Hematopoietic multipotent progenitor cell treated with erythropoietin and hydrocortisone succinate and interleukin-3 and kit ligand, for 17 days (in vitro differentiated cells): Measurements from ENCODE around the gene ARTN.

Experiments
- DNase-seq: peaks from one replicate; pipeline ENCODE4 v3.0.0-alpha.2; 2015; ENCODE audit warnings: low spot score

ARTN gene

DNA sequence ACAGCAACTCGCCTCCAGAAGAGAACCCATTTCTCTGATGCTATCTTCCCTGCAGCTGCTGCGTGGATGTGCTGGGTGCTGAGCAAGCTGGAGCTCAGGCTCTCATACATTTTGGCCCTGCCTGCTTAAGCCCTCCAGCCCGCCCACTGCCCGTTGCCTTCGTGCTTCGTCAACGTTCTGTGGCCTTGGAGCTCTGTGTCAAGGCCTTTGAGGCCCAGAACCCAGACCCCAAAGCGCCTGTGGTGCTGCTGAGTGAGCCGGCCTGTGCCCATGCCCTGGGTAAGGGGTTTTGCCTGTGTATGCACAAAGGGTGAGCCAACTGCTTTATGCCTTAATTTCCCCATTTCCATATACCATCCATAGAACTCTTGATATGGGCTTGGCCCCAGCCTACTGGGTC lies 37.3 kb downstream of the ARTN start:
- no peak for DNase-seq

DNA sequence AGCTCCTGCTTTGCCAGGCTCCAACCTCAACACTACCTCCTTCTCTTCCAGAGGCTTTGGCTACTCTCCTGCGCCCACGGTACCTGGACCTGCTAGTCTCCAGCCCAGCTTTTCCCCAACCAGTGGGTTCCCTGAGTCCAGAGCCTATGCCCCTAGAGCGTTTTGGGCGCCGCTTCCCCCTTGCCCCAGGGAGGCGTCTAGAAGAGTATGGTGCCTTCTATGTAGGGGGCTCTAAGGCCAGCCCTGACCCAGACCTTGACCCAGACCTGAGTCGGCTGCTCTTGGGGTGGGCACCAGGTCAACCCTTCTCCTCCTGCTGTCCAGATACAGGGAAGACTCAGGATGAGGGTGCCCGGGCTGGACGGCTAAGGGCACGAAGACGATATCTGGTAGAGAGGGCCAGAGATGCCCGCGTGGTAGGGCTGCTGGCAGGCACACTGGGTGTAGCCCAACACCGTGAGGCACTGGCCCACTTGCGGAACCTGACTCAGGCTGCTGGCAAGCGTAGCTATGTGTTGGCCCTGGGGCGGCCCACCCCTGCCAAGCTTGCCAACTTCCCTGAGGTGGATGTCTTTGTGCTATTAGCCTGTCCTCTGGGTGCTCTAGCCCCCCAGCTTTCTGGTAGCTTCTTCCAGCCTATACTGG lies 37.9 kb downstream of the ARTN start:
- DNase-seq = no peak

DNA sequence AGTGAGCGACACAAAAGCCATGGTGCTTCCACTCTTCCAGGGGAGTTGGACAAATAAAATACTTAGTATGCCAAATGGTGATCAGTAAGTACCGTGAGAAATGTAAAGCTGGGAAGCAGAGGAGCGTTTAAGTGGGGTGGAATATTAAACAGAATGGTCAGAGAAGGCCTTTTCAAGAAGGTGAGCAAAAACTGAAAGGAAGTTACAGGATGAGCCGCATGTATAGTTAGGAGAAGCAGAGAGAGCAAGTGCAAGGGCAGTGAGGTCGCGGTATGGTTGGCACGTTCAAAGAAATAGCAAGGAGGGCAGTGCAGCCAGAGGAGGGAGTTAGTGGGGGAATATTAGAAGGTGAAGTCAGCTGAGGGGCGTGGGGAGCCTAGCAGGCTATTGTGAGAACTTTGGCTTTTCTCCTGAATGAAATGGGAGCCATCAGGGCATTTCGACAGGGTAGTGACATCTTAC lies 40.4 kb downstream of the ARTN start:
- no peak for DNase-seq

DNA sequence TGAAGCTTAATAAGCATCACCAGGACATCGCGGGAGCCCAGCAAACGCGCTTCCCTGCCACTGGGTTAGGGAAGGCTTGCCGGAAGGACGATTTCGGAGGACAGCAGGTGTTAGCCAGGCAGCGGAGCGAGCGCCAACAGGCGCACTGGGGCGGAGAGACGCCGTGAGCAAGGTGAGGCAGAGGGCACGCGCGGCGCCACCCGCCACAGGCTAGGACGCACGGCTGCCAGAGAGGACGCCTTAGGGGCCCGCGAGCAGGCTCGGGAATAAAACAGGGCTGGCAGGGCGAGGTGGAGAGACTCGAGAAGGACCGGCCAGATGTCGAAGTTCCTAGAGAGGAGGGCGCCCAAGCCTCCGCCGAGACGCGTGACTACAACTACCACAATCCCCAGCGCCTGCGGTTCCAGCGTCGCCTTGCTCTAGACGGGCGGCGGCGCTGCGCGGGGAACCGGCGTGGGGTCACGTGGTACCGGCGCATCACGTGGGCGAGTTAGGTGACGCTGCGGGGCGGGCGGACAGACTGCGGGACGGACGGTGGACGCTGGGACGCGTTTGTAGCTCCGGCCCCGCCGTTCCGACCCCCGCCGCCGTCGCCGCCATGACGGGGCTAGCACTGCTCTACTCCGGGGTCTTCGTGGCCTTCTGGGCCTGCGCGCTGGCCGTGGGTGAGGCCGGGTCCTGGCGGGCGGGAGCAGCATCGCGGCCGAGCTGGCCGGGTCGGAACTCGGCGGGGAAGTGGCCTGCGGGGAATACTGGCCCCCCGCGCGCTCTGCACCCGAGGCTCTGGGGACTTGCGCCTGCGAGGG lies 41.0 kb downstream of the ARTN start, which contains the start of gene ATP6V0B:
TSS of gene ATP6V0B (plus strand) at position 518 of the 806 bp plus-strand sequence. CDS start at position 599, 81 bp downstream.
- peak; percentile 96 for DNase-seq

DNA sequence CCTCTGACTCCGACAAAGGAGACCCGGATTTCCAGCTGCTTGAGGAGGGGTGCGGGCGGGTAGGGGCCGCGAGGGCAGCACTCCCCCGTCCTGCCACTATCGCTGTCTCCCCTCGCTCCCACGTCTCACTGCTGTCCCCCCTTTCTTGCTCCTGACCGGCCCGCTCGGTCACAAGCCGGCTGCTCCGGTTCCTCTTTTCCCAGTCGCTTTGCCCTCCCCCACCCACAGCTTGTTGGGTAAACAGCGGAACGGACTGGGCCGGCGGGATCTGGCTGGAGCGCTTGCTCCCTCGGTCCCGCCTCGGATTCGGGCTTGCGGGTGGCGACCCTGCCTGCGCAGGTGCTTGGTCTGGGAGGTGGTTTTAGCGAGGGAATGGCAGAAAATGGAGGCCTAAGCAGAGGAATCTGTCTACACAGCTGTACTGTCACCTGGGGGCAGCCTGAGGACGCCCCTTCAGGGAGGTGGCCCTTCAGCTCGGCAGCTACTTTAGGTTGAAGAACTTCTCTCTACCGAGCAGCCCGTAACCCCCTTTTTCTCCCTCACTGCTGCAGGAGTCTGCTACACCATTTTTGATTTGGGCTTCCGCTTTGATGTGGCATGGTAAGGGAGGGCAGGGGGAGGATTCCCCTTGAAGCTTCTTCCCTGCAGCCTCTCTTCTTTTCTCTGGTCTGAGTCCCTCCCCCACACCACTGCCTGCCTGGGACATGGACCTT lies 41.8 kb downstream of the ARTN start:
- peak; percentile 44 for DNase-seq

DNA sequence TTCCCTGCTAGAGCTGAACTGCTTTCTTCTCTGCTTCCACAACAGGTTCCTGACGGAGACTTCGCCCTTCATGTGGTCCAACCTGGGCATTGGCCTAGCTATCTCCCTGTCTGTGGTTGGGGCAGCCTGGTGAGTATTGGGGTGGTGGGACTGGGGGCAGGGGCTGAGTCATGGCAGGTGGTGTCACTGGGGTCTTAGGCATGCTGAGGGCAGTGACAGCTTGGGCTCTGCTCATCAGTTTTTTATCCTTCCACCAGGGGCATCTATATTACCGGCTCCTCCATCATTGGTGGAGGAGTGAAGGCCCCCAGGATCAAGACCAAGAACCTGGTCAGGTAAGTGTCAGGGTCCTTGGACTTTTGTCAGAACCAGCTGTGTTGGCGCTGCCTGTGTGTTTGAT lies 42.4 kb downstream of the ARTN start:
- DNase-seq = no peak

DNA sequence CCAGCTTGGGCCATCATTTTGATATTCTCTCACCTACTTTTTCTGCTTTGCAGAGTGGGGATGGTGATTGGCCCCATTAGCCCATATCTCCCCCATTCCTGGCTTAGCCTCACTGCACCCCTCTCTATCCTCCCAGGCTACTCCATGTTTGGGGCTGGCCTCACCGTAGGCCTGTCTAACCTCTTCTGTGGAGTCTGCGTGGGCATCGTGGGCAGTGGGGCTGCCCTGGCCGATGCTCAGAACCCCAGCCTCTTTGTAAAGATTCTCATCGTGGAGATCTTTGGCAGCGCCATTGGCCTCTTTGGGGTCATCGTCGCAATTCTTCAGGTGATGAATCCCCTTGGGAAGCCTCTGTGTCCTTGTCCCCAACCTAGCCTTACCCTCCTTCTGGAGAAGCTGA lies 43.3 kb downstream of the ARTN start:
- no peak for DNase-seq

DNA sequence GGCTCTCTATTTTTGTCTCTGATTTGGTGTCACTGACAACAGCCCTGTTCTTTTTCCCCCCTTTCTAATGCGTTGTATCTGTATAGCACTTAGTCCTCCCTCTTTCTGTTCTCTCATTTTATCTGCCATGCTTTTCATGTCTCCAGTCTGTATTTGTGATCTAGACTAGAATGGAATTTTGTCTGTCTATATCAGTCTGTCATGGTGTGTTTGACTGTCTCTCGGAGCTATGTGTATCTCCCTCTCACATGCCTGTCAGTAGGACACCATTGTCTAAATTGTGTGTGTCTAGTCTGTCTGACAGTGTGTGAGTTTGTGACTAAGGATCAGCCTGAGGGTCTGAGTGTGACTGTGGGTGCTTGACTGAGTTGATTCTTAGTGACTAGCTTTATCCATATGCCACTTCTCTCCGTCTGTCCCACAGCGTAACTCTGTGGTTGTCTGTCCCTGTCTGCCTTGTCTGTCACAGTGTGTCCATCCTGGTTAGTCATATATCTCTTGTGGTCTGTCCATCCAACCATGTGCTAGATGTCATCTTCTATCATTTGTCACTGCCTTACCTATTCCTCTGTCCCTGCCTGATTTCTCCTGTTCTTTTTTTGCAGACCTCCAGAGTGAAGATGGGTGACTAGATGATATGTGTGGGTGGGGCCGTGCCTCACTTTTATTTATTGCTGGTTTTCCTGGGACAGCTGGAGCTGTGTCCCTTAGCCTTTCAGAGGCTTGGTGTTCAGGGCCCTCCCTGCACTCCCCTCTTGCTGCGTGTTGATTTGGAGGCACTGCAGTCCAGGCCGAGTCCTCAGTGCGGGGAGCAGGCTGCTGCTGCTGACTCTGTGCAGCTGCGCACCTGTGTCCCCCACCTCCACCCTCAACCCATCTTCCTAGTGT lies 44.0 kb downstream of the ARTN start:
- DNase-seq = no peak

DNA sequence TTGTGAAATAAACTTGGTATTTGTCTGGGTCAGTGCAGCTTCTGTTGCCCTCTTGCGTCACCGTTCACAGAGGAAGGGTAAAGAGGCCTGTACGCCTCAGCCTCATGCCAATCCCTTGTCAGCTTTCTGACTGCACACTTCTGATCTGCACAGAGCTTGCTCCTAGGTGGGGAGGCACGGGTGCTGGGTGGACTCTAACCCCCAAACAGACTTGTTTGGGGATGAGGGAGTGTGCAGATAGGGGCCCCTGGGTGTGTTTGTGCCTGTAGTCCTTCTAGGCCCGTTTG lies 44.6 kb downstream of the ARTN start:
- no peak for DNase-seq

DNA sequence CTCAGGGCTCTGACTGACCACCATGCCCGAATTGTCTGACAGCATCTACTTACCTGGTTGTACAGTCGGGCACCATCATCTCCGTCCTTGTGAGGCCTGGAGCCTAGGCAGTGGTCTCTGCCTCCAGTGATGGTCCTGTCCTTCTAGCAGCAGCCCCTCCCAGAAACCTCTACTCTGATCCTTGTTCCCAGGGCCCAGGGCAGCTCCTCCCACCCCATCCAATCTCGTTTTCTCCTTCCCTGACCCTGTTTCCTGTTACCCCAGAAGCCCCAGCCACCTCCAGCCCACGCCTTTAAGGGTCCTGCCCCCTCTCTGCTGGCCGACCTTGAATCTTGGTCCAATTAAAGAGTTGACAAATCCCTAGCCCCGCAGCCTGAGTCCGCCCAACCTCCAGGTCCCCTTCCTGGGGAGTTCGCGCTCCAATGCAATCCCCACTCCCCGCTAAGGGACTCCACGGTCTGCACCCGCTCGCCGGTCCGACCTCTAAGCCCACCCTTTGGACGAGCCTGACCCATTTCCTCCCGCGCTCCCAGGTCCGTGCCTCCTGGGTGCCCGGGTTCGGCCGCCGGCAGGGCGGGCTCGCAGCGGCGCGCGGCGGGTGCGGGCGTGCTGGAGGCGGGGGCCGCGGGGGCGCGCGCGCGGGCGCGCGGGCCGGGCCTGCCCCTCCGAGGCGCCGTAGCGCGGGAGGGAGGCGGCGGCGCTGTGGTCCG lies 45.1 kb downstream of the ARTN start, which contains the start of gene B4GALT2:
TSS of gene B4GALT2 (plus strand) at position 660 of the 710 bp plus-strand sequence. CDS start 1,951 bp downstream, outside the sequence.
- DNase-seq = peak; percentile 29

DNA sequence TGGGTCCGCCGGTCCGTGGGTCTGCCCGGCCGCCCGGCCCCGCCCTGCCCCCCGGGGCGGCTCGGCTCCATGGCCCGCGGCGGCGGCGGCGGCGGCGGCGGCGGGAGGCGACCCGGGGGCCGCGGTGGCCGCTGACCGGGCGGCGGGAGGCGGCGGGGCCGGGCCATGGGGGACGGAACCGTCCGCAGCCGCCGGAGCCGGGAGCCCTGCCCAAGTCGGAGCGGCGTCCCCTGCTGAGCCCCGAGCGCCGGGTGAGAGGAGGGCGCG lies 45.6 kb downstream of the ARTN start:
- DNase-seq = no peak

DNA sequence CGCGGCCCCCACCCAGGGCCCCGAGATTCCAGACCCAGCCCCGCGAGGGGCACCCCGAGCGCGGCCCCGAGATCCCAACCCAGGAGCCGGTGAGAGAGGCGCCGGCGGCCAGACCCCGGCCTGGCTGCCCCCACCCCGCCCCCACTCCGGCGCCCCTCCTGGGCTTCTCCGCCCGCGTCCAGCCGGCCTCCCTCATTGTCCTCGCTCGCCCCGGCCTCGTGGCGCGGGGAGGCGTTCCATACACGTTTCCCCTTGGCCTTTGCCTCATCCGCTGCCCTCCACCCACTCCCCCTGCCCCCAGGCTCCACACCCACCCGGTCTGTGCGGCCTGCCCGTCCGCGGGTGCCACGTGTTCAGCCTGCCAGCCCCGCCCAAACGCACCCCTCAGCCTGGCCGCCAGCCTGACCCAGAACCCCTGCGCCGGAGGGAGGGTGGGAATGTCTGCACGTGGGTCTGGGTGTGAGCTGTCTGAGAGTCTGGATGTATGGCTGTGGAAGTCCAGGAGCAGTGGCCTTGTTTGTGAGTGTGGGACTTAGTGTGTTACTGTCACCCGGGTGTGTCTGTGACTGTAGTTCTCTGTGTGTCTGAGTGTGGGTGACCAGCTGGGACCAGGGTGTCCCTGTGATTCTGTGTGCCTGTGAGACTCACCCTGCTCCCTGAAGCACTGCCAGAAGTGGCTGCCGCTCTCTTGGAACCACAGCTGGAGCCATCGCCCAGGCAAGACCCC lies 46.1 kb downstream of the ARTN start:
- DNase-seq = peak; percentile 27

DNA sequence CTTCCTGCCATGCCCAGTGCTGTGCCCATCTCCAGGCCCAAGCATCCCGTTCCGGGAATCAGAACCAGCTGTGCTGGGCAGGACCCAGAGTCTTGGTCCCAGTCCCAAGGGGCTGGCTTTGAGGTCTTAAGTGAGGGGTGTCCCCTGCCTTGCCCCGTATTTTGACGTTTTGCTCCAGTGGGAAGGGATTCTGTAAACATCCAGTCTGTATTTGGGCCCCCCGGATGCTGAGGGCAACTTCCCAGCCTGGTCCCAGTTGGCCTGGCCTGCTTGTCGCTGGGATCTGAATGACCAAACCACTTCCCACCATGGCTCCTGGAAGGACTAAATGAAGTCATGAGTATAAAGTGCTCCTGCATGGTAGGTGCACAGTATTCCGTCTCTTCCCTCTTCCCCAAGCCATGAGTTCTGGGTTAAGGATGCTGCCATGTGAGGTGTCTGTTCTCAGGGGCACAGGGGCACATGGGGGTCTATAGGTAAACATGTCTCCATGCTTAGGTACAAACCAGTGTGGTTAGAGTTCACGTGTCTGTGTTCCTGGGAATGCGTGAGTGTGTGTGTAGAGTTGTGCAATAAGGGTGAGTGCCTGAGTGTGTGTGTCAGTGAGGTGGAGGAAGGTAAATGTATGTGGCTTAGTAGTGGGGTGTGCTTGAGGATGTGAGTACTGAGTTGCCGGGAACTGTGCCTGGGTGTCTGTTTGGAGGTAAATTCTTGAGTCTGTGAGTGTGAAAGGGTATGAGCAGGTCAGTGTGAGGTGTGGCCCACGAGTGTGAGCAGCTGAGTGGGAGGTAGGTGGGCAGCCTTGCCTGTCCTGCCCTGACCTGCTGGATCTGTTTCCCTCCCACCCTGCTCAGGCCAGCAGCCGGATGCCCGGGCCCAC lies 46.9 kb downstream of the ARTN start:
- DNase-seq = no peak

DNA sequence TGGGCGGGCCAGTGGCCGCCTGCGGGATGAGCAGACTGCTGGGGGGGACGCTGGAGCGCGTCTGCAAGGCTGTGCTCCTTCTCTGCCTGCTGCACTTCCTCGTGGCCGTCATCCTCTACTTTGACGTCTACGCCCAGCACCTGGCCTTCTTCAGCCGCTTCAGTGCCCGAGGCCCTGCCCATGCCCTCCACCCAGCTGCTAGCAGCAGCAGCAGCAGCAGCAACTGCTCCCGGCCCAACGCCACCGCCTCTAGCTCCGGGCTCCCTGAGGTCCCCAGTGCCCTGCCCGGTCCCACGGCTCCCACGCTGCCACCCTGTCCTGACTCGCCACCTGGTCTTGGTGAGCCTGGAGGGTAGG lies 47.5 kb downstream of the ARTN start:
- DNase-seq = no peak

DNA sequence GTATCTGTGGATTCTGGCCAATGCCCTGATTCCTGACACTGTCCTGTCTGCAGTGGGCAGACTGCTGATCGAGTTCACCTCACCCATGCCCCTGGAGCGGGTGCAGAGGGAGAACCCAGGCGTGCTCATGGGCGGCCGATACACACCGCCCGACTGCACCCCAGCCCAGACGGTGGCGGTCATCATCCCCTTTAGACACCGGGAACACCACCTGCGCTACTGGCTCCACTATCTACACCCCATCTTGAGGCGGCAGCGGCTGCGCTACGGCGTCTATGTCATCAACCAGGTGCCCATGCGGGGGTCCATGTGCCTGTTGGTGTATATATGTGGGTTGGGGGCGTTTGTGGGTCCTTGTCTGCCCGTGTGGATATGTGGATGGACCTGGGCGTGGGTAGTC lies 48.0 kb downstream of the ARTN start:
- no peak for DNase-seq

DNA sequence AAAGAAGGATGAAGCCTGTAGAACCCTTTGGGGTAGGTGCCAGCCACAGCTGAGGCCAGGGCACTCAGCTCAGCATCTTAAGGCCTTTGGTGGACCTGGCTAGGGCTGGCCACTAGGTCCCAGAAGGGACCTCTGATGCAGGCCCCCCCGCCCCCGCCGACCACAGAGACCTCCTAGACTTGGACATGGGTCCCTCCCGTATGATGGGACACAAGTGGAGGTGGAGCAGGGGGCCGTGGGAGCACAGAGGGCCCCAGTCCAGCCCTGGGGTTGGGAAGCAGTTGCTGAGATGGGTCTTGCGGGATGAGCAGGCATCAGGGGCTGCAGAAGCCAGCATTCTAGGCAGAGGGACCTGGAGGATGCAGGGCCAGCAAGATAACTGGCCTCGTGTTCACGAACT lies 48.6 kb downstream of the ARTN start:
- DNase-seq = no peak

DNA sequence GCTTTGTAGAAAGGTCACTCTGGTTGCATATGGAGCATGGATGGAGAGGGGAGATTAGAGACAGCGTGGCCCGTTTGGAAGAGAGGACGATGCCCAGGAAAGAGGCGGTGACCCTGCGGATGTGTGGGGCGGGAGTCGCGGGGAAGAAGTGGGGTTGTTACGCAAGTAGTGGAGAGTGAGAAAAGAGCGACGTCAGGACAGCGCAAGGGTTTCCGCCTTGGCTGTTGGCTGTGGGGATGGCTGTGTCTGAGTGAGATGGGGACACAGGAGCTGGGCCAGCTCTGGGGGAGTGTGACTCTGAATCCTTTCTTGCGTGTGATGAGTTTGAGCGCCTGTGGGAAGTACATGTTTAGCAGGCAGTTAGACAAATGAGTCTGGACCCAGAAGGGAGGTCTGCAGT lies 49.2 kb downstream of the ARTN start:
- DNase-seq = no peak

DNA sequence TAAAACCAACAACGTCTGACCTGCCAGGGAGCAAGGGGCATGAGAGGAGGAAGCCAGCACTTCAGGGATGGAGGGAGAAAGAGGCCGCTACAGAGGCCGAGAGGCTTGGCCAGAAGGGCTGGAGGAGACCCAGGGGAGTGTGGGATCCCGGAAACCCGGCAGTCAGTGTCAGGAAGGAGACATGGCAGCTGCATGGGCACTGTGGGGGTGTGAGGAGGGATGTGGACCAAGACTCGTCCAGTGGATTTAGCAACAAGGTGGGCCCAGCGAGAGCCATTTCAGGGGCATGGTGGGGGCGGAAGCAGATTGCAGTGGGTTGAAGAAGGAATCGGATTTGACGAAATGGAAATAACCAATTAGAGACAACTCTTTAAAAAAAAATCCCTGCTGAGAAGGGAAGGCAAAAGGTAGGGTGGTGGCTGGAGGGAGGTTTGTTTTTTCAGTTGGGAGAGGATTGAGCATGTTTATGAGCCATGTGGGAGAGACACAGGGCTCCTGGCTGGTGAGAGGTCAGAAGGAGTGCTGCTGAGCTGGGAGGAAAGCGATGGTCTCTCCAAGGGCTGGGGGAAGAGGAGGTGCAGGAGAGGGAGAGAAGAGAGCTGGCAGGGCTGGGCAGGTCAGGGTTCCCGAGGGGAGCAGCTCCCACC lies 49.8 kb downstream of the ARTN start:
- no peak for DNase-seq

DNA sequence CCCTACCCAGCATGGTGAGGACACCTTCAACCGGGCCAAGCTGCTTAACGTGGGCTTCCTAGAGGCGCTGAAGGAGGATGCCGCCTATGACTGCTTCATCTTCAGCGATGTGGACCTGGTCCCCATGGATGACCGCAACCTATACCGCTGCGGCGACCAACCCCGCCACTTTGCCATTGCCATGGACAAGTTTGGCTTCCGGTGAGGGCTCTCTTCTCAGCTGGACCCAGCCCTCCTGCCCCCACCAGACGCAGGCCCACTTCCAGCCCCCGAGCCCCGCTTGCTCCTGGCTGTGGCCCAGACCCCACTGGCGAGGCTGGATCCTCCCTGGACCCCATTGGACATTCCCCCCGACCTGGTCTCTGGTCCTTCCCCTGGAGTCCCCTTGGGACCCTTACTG lies 51.3 kb downstream of the ARTN start:
- DNase-seq = no peak
